OCI-LY1 (cell line): ENCODE results near the gene C3orf33.

ENCODE experiments used
- H2AFZ ChIP-seq: fragments of 200-600 bp; sonication (generic), shearing (Covaris generic); 2 replicates; pipeline ENCODE4 v1.6.0; 2014; ENCODE audit warnings: antibody characterized with exemption, mild to moderate bottlenecking, low read length
- H3F3A ChIP-seq: fragments of 200-600 bp; sonication (generic), shearing (Covaris generic); 2 replicates; pipeline ENCODE4 v1.6.0; 2014; ENCODE audit warnings: mild to moderate bottlenecking, antibody characterized with exemption, low read length, moderate library complexity; ENCODE audit not compliant: insufficient read depth
- H3K27ac ChIP-seq: fragments of 200-600 bp; sonication (generic); 2 replicates; pipeline ENCODE4 v1.5.1; 2014; ENCODE audit warnings: low read length, mixed run types, mild to moderate bottlenecking, low read depth; ENCODE audit not compliant: poor library complexity, severe bottlenecking
- H3K27me3 ChIP-seq: fragments of 200-600 bp; sonication (generic); 2 replicates; pipeline ENCODE4 v1.6.0; 2014; ENCODE audit warnings: antibody characterized with exemption, mild to moderate bottlenecking, low read length, moderate library complexity; ENCODE audit not compliant: insufficient read depth
- H3K36me3 ChIP-seq: fragments of 200-600 bp; sonication (generic); 2 replicates; pipeline ENCODE4 v1.6.1; 2014; ENCODE audit warnings: mild to moderate bottlenecking, antibody characterized with exemption, low read length, moderate library complexity, mixed read lengths; ENCODE audit not compliant: insufficient read depth
- H3K4me1 ChIP-seq: fragments of 200-600 bp; sonication (generic); 2 replicates; pipeline ENCODE4 v1.5.1; 2014; ENCODE audit warnings: mild to moderate bottlenecking, low read length, moderate library complexity; ENCODE audit not compliant: insufficient read depth, severe bottlenecking
- H3K4me2 ChIP-seq: fragments of 200-600 bp; sonication (generic), shearing (Covaris generic); 2 replicates; pipeline ENCODE4 v1.6.1; 2014; ENCODE audit warnings: low read length
- H3K4me3 ChIP-seq: fragments of 200-600 bp; sonication (generic); 2 replicates; pipeline ENCODE4 v1.5.1; 2014; ENCODE audit warnings: low read length, low read depth, mild to moderate bottlenecking, mixed read lengths; ENCODE audit not compliant: poor library complexity, severe bottlenecking
- H3K79me2 ChIP-seq: fragments of 200-600 bp; shearing (Covaris generic); 2 replicates; pipeline ENCODE4 v1.6.1; 2016; ENCODE audit warnings: mixed run types, low read length, mixed read lengths; ENCODE audit not compliant: insufficient read depth
- H3K9ac ChIP-seq: fragments of 200-600 bp; sonication (generic), shearing (Covaris generic); 2 replicates; pipeline ENCODE4 v1.6.1; 2014; ENCODE audit warnings: mild to moderate bottlenecking, low read length, mixed read lengths
- H3K9me2 ChIP-seq: fragments of 200-600 bp; sonication (generic), shearing (Covaris generic); 2 replicates; pipeline ENCODE4 v1.6.1; 2014; ENCODE audit warnings: low read depth, mild to moderate bottlenecking, low read length, mixed read lengths
- H3K9me3 ChIP-seq: fragments of 200-600 bp; shearing (Covaris generic); 2 replicates; pipeline ENCODE4 v1.6.1; 2014; ENCODE audit warnings: low read length, mixed read lengths
- H4K20me1 ChIP-seq: fragments of 200-600 bp; sonication (generic), shearing (Covaris generic); 2 replicates; pipeline ENCODE4 v1.6.0; 2016; ENCODE audit warnings: mild to moderate bottlenecking, low read length; ENCODE audit not compliant: insufficient read depth
- EZH2 ChIP-seq: fragments of 200-600 bp; sonication (generic), shearing (Covaris generic); IDR thresholded peaks from 2 replicates; pipeline ENCODE4 v1.8.0; 2017; ENCODE audit warnings: borderline replicate concordance, mixed run types, mild to moderate bottlenecking, antibody characterized with exemption, low read length, moderate library complexity, mixed read lengths
- TF ChIP-seq, protein P1 (sequence below): fragments of 200-600 bp; sonication (generic), shearing (Covaris generic); IDR thresholded peaks from 2 replicates; pipeline ENCODE4 v1.5.1; 2017; ENCODE audit warnings: mild to moderate bottlenecking, antibody characterized with exemption, low read length, moderate library complexity, mixed read lengths

C3orf33 gene

DNA sequence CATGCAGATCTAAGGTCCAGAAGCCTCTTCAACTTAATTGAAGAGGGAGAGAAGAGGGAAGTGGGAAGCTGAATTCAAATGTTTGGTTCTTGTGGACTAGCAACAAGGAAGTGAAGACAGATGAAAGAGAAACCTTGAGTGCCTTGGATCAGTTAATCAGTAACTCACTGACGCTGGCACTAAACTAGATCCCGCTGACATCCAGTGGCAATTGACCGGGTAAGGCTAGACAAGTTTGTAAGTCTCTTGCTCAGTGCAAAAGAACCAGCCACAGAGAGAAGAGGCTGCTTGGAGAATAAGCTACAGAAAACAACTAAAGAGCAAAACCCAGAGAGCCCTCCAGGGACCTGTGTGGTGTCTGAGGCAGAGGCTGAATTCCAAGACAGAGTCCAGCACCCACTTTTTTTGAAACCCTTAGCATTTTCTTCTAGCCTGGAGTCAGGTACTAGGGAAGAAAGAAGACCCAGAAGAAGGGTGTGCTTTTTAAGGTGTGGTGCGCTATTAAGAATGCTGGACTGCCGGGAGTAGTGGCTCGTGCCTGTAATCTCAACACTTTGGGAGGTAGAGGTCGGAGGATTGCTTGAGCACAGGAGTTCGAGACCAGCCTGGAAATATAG lies 68.1 kb downstream of the C3orf33 start:
- Histone ChIP-seq H3K9me3 (no peaks in the 10 kb centered on the region), H4K20me1 (no peaks in the 10 kb centered on the region), H3K4me2 (no peak overlapping the region), H3K36me3 (no peaks in the 10 kb centered on the region), H3K9ac (no peak overlapping the region), H3K4me1 (no peaks in the 10 kb centered on the region), H3K27me3 (no peaks in the 10 kb centered on the region; the same call in 1 of the 2 replicates), H2AFZ (no peak overlapping the region), H3K27ac (no peak overlapping the region), H3K4me3 (no peak overlapping the region), H3K9me2 (no peaks in the 10 kb centered on the region), H3F3A (no peaks in the 10 kb centered on the region), H3K79me2 (no peaks in the 10 kb centered on the region)
- TF ChIP-seq EZH2, result no peak
- TF ChIP-seq, protein P1, sequence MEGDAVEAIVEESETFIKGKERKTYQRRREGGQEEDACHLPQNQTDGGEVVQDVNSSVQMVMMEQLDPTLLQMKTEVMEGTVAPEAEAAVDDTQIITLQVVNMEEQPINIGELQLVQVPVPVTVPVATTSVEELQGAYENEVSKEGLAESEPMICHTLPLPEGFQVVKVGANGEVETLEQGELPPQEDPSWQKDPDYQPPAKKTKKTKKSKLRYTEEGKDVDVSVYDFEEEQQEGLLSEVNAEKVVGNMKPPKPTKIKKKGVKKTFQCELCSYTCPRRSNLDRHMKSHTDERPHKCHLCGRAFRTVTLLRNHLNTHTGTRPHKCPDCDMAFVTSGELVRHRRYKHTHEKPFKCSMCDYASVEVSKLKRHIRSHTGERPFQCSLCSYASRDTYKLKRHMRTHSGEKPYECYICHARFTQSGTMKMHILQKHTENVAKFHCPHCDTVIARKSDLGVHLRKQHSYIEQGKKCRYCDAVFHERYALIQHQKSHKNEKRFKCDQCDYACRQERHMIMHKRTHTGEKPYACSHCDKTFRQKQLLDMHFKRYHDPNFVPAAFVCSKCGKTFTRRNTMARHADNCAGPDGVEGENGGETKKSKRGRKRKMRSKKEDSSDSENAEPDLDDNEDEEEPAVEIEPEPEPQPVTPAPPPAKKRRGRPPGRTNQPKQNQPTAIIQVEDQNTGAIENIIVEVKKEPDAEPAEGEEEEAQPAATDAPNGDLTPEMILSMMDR, result no peak

DNA sequence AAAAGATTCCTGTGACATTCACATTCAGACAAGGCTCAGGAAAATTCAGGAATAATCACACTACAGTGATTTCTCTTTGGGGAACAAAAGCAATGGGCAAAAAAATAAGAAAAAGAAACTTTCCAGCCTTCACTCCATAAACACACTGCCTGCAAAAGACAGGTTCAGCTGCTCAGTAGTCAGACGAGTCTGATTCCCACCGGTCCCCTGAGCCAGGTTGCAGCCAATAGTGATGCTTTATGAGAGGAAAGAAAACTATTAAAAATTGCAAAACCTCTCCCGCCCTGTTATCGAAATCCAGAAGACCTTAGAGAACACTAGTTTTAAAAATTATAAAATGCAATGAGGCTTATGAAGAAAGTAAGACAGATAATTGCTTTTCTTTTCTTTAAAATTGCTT lies 69.7 kb downstream of the C3orf33 start:
- TF ChIP-seq, protein P1, result no peak
- no peak for TF ChIP-seq EZH2
- Histone ChIP-seq H3K9ac (no peak overlapping the region), H3K36me3 (no peaks in the 10 kb centered on the region), H2AFZ (no peak overlapping the region), H3K9me3 (no peaks in the 10 kb centered on the region), H3K4me2 (no peak overlapping the region), H3K4me3 (no peak overlapping the region), H3F3A (no peaks in the 10 kb centered on the region), H3K79me2 (no peaks in the 10 kb centered on the region), H4K20me1 (no peaks in the 10 kb centered on the region), H3K27me3 (no peaks in the 10 kb centered on the region), H3K27ac (no peak overlapping the region), H3K9me2 (no peaks in the 10 kb centered on the region), H3K4me1 (no peaks in the 10 kb centered on the region)

DNA sequence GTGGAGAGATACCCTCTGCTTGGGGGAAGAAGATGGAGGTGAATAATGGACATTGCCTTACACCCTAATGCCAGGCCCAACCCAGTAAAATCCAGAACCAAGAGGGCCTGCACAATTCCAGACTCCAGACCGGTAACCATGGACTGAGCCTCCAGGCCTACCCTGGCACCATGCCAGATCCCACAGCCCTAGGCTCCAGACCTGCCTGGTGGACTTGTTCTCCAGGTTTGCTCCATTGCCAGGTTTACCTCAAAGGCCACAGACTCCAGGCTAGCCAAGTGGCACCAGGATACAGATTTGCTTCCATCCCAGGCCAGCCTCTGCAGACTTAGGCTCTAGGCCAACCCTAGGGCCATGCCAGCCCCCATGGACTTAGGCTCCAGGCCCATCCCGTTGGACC lies 75.2 kb downstream of the C3orf33 start:
- Histone ChIP-seq H3K9me2 (no peaks in the 10 kb centered on the region), H3K27ac (no peak overlapping the region), H3K4me2 (no peak overlapping the region), H4K20me1 (no peaks in the 10 kb centered on the region), H3F3A (no peaks in the 10 kb centered on the region), H3K4me1 (no peaks in the 10 kb centered on the region), H3K4me3 (no peak overlapping the region), H3K27me3 (no peaks in the 10 kb centered on the region), H3K9ac (no peak overlapping the region), H3K79me2 (no peaks in the 10 kb centered on the region), H3K9me3 (no peaks in the 10 kb centered on the region), H2AFZ (no peak overlapping the region), H3K36me3 (no peaks in the 10 kb centered on the region)
- TF ChIP-seq EZH2, result no peak
- TF ChIP-seq, protein P1, result no peak
